Activated naive CD4-positive, alpha-beta T cell (primary cell): ENCODE data around the gene NEDD9.

Experiments used
- DNase-seq, 4 experiments: peaks; one replicate each; lab custom pipeline; 2025; lab: John Stamatoyannopoulos, UW

Gene NEDD9

DNA sequence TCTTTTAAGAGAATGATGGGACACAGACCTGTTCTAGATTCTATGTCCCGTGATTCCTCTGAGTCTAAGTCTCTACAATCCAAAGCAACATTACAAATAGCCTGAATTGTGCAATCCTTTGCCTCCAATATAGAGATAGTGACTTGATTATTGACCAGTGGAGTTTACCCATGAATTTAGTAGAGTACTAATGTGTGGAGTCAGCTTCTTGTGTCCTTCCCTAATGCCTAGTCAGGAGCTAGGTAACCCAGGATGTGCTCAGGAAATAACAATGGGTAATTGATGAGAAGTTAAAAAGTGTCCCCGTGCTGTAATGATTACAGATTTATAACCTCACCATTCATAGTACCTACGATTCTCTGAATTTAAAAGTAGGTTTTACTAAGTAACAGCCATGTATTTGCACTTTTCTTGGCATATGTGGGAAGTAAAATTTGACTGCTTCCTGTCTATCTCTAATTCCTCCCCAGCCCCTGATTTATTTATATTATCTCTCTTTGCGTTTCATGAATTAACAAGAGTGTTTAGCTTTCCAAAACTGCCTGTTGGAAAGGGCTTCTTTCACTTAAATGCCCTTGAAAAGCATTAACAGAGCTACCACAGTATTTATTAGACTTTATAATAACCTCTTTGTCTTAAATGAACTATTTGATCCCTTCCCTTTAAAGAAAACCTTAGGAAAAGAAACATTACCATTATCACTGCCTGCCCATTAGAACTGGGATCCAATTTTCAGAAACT lies 30.5 kb downstream of the NEDD9 start:
- no peak for DNase-seq

DNA sequence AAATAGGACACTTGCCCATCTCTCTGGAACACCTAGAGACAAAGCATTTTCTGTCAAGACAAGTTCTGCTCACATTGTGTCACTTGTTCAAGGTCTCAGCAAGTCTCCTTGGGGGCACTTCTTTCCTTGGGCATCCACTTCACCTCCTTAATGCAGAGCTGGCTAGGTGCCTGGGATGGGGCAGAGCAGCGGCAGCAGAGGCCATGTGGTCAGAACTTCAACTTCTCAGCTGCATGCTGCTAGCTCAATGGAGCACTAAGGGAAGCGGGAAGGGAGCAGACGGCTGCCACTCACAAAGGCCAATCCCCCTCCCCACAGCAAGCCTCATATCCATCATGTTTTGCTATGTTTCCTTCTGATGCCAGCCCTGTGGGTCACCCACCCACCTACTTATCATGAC lies 31.5 kb downstream of the NEDD9 start:
- DNase-seq = no peak

DNA sequence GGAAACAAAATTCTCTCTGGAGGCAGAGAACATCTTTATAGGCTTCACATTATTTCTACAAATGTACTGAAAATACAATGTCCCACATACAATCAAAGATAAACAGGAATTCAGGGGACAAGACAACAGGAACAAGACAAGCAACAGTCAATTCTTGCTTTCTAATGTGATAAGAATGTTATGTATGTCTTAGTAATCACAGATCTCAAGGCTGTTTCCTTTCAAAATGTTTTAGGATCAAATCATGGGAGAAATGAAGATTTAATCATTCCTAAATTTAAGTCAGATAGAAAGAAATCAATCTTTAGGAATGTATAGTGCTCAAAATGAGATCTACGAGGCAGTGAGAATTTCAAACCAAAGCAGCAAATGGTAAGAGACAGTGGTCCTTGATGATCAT lies 32.1 kb downstream of the NEDD9 start:
- DNase-seq = no peak

DNA sequence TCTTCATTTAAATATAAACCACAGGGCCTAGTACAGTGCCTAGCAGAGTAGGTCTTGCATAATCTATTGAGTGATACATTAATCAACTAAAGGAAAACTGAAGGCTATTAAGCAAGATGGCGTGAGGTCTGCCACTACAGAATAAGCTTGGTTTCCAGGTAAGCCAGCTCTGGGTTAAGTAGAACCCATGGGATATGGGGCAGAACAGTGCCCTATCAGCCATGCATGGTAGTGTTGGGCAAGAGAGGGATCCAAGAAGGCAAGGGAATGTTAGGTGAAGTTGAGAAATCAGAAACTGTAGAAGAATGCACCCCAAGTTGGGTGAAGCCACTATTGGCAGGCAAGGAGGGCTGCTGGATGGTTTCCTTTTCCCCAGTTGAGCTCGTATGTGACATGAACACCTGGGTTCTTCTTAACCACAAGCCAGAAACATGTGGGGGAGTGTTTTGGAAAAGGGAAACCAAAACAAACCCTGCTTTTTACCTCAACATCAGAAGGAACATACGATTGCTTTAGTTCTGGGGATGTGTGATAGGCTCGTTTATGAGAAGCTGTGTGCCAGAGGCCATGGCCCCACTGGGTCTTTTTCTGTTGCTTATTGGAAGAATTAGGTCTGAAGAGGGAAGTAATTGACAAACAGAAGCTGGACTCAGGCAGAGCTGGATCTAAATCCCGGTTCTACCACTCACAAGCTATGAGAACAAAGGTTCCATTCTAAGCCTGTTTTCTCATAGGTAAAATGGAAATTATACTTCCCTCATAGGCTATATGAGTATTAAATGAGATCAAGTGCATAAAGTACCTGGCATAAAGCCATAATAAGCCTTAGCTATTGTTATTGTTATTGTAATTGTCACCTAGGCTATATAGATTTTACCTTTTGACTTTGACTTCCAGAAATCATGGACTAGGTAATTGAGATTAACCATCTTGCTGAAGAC lies 33.5 kb downstream of the NEDD9 start:
- no peak for DNase-seq

DNA sequence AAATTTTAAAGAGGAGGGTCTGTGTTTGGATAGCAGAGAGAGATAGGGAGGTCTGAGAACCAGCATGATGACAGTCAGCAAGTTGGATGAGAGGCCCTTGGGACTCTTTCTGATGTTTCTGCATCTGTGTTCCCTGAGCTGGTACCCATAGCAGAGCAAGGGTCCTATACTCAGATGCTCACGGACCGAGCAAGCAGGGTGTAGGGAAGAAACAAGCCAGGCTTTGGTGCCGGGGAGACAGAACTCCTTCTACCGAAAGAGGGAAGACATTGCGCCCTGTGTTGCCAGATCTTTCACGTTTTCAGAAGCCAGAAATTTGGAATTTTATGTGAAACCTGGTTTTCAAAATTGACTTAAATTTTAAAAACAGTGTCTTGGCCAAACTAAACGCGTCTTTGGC lies 34.6 kb downstream of the NEDD9 start:
- no peak for DNase-seq

DNA sequence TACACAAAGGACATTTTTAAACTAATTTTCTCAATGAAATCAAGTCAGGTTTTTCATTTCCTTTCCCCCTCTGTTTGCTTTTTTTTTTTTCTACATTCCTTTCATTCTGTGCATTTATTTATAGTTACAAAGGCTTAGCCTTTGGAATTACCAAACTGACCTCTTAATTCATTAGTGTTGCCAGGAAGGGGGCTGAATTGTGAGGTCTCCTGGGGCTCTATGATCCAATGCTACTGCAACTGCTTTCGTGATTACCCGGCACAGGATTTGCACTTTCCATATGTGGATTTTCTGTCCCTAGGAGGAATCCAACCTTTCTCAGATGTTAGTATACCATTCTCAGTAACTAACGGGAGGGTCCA lies 35.3 kb downstream of the NEDD9 start:
- no peak for DNase-seq

DNA sequence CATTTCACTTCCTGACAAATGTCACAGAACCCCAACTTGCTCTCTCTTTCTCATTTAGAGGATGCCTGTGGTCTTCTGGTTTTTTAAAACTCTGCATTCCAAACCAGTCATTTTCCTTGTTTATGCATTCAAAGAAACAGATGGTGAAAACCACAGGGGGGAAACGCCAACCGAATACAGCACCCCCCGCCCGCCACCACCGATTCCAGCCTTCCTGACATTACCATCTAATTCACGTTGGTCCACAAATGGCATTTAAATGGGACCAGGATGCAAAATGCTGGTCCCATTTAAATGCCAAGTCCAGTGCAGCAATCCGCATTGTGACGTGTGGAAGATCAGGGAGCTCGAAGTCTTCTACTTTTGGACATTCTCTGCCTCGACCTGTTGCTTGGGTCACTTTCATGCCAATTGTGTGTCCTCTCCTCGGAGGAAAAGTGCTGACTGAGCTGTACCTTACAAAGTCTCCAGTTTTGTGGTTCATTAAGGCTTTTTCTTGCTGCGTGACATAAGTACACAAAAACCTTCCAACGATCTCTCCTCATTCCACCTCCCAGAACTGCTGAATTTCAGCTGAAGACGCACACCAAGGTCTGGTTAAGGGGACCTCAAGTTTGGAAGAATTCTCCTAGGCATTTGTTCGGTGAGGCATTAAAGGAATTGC lies 35.8 kb downstream of the NEDD9 start:
- no peak for DNase-seq

DNA sequence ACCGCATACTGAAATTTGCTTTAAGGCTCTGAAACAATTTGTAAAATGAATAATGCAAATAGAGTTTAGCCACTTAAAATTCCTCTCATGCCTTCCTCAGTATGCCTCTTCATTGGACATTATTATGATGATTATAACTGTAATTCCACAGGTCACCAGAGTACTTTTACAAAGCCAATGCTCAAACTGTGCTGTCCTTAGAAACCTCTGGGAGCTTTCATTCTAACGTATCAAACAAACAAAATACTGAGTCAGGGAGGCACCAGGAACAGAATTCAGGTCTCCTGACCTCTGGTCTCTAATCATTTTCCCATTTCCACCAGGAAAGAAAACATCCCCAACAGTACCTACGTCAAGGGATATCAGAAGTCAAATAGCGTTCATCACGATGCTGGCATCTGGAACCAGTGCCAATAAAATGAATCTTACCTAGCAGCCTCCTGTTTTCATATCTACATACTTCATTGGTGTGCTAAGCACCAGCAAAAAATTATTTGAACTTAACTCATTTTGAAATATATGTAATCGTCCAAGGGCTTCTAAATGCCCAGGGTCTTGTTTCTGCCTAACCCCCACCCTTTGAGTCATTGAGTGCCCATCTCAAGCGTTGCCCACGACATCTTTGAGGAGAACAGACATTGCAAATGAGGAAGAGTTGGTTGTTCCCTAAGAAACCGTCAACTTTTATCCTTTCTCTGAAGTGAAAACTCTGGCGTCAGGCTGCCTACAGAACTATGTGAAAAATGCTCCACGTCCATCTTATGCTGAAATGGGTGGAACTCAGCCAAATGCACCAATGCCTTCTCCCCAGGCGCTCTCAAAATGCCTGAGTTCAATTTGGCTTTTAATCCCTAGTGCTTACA lies 37.9 kb downstream of the NEDD9 start:
- DNase-seq = no peak

DNA sequence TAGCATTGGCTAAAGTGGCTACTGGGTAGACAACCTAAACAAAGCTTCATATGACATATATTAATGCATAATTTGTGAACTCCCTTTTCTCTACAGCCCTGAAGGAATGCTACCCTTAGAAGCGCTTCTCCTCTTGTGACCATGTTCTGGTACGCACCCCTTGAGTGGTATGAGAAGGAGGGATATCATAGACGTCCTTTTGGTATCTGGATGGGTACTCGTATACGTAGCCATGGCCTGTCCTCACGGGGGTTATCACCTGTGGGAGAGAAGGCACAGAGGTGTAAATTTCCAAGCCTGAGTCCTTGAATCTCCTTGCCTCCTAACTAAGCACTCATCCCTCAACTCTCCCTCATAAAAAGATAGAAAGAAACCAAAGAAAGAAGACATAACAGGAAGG lies 39.0 kb downstream of the NEDD9 start:
- DNase-seq = no peak

DNA sequence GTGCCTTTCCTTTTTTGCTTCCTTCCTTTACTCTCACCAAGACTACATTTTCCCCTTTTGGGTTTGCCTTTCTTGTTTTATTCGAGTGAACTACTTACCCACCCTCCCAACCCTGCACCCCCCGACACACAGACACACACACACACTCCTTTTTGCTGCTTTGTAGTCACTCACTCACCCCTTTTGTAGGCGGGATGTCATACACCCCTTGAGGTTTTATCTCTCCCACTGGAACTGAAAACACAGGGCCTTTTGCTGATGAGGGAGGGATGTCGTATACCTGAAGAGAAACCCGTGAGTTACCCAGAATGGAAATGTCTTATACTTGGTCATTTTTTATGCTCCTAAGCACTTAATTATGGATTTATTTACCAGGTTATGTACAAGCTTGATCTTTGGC lies 40.3 kb downstream of the NEDD9 start:
- DNase-seq = no peak

DNA sequence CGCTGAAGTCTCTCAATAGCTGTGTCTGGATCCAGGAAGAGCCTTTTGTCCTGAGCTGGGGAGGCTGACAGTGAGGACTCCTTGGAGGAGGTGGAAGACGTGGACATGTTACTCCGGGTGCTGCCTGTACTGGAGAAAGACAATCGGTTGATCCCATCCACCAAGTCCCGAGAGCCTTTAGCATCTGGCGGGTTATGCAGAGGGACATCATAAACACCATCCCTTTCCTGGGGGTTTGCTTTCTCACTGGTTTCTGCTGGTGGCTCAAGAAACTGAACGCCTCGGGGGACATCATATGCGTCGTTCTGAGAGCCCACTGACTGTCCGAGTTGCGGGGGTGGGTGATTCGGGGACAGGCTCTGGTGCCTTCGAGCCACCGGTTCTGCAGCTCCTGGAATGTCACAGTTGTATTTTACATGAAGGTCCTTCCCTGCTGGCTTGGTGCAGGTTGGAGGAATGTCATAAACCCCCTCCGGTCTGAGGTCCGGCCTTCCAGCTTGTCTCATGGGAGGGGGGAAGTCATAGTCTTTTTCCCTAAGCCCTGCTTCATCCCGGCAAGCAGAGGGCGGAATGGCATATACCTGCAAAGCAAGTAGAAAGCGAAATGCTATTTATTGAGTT lies 41.7 kb downstream of the NEDD9 start:
- no peak for DNase-seq

DNA sequence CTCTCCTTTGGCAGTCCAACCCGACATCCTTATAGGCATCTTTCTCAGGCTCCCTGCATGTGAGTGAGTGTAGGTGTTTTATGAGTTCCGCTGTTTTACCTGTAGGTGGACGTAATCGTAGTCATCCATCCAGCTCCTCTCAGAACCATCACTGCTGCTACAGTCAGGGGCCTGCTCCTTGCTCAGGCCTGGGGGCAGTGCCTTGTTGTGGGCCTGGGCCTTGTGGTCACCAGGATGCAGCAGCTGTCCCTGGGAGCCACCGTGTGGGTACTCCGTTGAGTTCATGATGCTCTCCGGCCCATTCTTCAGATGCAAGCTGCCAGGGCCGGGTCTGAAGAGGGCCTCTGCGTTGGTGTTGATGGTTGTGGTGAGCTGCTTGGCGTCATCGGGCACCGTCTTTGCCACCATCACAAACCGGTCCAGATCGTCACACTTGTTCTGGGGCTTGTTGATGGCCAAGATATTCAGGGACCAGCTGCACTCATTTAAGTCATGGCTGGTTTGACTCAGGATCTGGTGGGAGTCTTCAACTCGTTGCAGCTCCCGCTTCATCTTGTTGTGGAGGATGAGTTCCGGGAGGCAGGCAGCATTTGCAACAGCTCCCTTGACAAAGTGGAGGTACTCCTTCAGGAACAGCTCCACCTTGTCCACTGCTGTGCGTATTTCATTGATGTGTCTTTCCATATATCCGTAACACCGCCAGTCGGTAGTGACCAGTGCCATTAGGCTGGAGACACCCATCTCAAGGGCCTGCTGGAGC lies 42.4 kb downstream of the NEDD9 start:
- no peak for DNase-seq

DNA sequence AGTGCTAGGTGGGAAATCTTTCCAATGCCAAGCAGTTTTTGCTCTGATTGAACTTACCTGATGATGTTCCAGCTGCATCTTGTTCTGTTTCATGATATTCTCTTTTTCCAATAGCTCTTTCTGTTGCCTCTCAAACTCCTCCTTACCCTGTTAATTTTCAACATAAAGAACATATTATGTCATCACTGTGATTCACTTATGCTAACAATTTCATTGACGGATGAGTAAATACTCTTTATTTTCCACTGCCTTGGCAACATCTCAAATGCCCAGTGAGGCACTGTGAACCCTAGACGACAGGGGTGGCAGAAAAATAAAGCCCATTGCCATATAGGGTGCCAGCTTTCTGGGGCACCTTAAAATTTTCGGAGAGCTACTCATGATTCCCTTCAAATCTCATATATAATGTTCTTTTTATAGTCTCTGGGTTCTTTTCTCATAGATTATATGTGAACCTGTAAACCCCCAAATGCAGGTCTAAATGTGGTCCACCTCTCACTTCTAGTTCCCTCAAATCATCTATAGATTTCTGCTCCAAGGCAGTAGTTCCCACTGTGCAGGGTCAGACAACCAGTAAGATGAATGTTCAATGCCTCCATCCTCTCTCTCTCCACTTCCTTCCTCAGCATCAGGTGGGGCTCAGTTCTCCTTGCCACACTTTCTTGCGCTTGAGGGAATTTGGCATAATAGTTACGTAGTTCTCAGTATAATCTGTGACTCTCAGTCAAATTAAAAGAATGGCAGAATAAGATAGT lies 44.1 kb downstream of the NEDD9 start:
- no peak for DNase-seq

DNA sequence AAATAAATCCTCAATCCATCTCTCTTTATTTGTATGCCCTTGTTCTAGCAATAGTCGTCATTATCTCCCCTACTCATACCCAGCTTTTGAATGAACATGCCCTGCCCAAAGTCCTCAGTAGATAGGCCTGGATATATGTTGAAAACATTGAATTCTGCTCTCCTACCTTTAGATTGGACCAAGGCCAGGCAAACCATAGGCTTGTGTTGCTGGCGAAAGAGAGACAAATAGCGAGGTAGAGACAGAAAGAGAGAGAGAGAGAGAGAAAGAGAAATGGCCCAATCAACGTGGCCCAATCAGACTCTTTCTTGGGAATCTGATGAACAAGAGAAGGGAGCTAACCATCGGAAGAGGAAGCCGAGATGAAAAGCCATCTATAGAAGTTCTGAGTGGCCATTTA lies 45.2 kb downstream of the NEDD9 start:
- DNase-seq = no peak

DNA sequence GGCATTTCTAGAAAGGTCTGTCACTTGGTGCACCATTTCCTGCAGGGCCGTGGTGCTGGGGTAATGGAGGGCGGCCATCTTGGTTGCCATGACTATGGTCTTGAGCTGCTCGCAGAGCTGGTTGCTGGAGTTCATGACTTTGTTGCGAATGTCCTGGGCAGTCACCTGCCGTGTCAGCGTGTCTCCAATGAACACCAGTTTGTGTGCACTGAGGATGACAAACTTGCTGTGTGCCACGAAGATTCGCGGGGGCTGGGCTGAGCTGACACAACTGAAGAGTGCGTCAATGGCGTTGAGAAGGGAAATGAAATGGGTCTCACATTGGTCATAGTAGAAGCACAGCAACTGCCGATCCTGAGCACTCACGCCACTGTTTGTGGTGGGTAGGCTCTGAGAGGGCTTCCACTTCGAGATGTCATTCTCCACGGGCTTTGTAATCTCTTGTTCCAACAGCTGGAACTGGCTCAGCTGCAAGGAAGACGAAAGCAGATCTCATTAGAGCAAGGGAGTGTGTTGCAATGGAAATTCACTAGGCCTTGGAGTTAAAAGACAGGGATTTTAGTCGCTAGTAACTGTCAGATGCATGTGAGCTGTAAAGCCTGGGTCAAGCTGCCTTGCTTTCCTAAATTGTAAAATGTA lies 47.1 kb downstream of the NEDD9 start:
- no peak for DNase-seq

DNA sequence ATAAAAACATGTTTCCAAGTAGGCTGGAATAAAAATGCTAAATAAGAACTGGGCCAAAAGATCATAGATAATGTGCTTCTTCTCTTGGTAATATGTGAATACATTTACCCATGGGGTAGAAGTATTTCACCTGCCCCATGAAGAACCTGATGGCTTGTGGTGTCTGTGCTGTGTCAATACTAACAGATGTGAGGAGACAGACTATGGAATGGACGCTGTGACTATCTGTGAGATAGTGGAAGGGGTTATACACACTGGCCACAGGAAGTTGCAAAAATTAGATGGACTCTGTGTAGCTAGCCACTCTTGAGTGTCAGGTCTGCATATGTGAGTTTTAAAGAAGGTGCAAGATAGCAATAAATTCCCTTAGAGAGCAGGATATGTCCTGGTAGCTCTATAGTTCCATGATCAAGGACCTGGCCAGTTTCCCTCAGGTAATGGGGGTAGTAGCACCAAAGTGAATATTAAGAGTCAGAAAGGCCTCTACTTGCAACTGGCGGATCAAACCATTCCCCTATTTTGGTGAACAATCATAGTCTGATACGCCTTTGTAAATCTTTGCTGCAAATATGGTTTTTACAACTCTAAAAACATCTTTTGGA lies 48.6 kb downstream of the NEDD9 start:
- no peak for DNase-seq

DNA sequence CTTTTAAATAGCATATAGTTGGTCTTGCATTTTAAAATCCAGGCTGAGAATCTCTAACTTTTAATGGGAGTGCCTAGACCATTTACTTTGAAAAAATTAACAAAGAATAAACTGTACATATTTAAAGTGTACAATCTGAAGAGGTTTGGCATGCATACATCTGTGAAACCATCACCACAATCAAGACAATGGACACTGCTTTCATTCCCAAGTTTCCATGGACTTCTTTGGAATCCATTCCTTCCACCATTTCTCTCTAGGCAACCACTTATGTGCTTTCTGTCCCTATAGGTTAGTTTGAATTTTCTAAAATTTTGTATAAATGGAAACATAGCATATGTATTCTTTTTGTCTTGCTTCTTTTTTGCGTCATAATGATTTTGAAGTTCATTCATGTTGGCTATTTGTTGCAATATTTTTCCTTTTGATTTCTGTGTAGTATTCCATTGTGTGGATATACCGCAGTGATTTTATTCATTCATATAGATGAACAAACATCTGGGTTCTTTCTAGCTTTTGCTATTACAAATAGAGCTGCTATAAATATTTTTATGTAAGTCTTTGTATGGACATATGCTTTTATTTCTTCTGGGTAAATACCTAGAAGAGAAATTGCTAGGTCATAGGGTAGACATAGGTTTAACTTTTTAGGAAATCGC lies 50.9 kb downstream of the NEDD9 start:
- DNase-seq = no peak

DNA sequence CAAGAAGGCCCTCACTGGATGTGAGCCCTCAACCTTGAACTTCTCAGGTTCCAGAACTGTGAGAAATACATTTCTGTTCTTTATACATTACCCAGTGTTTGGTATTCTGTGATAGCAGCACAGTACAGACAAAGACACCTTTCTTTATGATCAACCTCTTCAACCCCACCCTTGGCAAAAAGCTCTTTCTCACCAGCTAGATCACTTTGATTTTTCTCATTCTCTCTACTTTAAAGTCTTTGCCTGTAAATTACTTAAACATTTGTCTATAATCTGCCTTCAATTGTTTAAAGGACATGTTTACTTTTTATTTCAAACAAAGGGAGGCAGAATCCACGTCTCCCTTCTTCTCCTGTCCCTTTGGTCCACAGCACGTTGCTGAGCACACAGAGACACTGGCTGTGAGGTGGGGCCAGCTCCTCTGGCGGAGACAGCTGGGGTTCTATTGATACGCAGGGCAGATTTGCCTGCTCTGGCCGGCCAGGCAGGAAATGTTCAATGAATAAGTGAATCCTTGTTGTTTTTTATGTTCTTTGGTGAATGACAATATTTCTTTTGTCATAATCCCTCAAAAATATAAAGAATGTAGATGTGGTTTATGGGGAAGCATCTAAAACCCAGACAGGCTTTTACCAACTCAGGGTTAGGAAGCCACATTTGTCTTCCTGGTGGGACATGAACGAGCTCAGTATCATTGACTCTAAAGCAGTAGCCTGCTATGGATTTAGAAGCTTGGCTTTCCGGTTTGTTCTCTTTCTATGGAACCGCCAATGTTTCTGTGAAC lies 52.9 kb downstream of the NEDD9 start:
- DNase-seq = no peak
